HG02571 (cell line): ENCODE data around the gene ZYX.
"Not testable (repeated sequence)": the region's sequence is repeated elsewhere in the genome, so short reads cannot be mapped to it uniquely, and the experiment has no call there.

Experiments
- ATAC-seq: cut with Tn5 transposase; IDR thresholded peaks from one replicate; pipeline ENCODE4 v1.9.1; 2021; ENCODE audit warnings: mild to moderate bottlenecking, moderate library complexity; ENCODE audit not compliant: unreplicated experiment

ZYX gene

GRCh38 chr7:143396625-143397556, 15.7 kb downstream of the ZYX start:
- ATAC-seq = no peak

GRCh38 chr7:143397710-143398530, 16.8 kb downstream of the ZYX start:
- no peak for ATAC-seq

- no peak for ATAC-seq
These were observed 17.5 kb downstream of the ZYX start for GRCh38 chr7:143398616-143399015.

- no peak for ATAC-seq
These were observed 18.0 kb downstream of the ZYX start for GRCh38 chr7:143399151-143399550.

- no peak for ATAC-seq
These were observed 18.5 kb downstream of the ZYX start for GRCh38 chr7:143399642-143400041.

- ATAC-seq = no peak
These were observed 20.1 kb downstream of the ZYX start for GRCh38 chr7:143401265-143401664.

- ATAC-seq = not testable (repeated sequence)
These were observed 21.1 kb downstream of the ZYX start for GRCh38 chr7:143402233-143402632.

- no peak for ATAC-seq
These were observed 24.2 kb downstream of the ZYX start for GRCh38 chr7:143405173-143406001.

- no peak for ATAC-seq
These were observed 24.8 kb downstream of the ZYX start for GRCh38 chr7:143406002-143406357.

GRCh38 chr7:143407287-143408251, 26.4 kb downstream of the ZYX start:
- no peak for ATAC-seq

- no peak for ATAC-seq
These were observed 27.1 kb downstream of the ZYX start for GRCh38 chr7:143408252-143408685.

GRCh38 chr7:143408686-143409561, 27.8 kb downstream of the ZYX start, which contains the start of gene EPHA1:
EPHA1 (minus strand) TSS chr7:143408856; CDS start chr7:143408805, 51 bp downstream.
- ATAC-seq = no peak

GRCh38 chr7:143410521-143411004, 29.4 kb downstream of the ZYX start:
- ATAC-seq = no peak

- no peak for ATAC-seq
These were observed 31.0 kb downstream of the ZYX start for GRCh38 chr7:143411976-143412708.

GRCh38 chr7:143413123-143413522, 32.0 kb downstream of the ZYX start:
- no peak for ATAC-seq

- not testable (repeated sequence) for ATAC-seq
These were observed 34.1 kb downstream of the ZYX start for GRCh38 chr7:143415209-143415608.

- ATAC-seq = no peak
These were observed 34.7 kb downstream of the ZYX start for GRCh38 chr7:143415742-143416397.
